ENCODE measurements around the gene IGFALS.

Gene IGFALS

GRCh38 chr16:1759511-1759910 is 34.0 kb downstream of the IGFALS start:
- no peak for TF ChIP-seq CTCF (conservative IDR thresholded peaks at IDR 0.05)

GRCh38 chr16:1758923-1759322 is 34.6 kb downstream of the IGFALS start:
- H3K27ac ChIP-seq, result no peak overlapping the region
- no peak for TF ChIP-seq CTCF (conservative IDR thresholded peaks at IDR 0.05)

More at GRCh38 chr16:1759511-1759910, 34.0 kb downstream of the IGFALS start:
- H3K27ac ChIP-seq, result no peak overlapping the region

GRCh38 chr16:1757714-1758461 is 35.6 kb downstream of the IGFALS start:
- TF ChIP-seq CTCF (conservative IDR thresholded peaks at IDR 0.05), result no peak
- H3K27ac ChIP-seq, result no peak overlapping the region

- TF ChIP-seq CTCF (conservative IDR thresholded peaks at IDR 0.05), result no peak
Measured at GRCh38 chr16:1754204-1754603, 39.3 kb downstream of the IGFALS start.

GRCh38 chr16:1752853-1753252 is 40.7 kb downstream of the IGFALS start:
- no peak overlapping the region for H3K27ac ChIP-seq
- no peak for TF ChIP-seq CTCF (conservative IDR thresholded peaks at IDR 0.05)

More at GRCh38 chr16:1754204-1754603, 39.3 kb downstream of the IGFALS start:
- no peak overlapping the region for H3K27ac ChIP-seq

- TF ChIP-seq CTCF (conservative IDR thresholded peaks at IDR 0.05), result no peak
- no peak overlapping the region for H3K27ac ChIP-seq
Measured at GRCh38 chr16:1751946-1752345, 41.6 kb downstream of the IGFALS start.

GRCh38 chr16:1749152-1750117 is 44.1 kb downstream of the IGFALS start:
- no peak for TF ChIP-seq CTCF (conservative IDR thresholded peaks at IDR 0.05)
- no peak overlapping the region for H3K27ac ChIP-seq
